A549 (cell line): ENCODE results near the gene PXDN. TPM values are rescaled to one million over a fixed set of nuclear protein-coding genes. Genes with fewer than 3 reads are reported as not detected.

Experiments used
- ATAC-seq, 2 experiments: fragments of 200-7000 bp in 1 of 2; fragments of >200 bp in 1 of 2; cut with Nextera tagmentation in 1 of 2; cut with Tn5 transposase in 1 of 2; 3 replicates each; pipeline versions ENCODE4 v1.8.0 to v1.9.1; 2018 to 2020; ENCODE audit warnings: mild to moderate bottlenecking in 1 of 2, moderate library complexity in 1 of 2
- CTCF ChIA-PET: fragments of 300-600 bp; sonication (Branson Sonifier 250); formaldehyde crosslinking; extraction: SDS; loops from one replicate; lab custom pipeline; 2021; ENCODE audit warnings: antibody characterized with exemption, inconsistent platforms; lab: Yijun Ruan, JAX
- POLR2A ChIA-PET: fragments of 350-600 bp; formaldehyde crosslinking; extraction: SDS; loops from one replicate; lab custom pipeline; 2021; ENCODE audit warnings: antibody characterized with exemption, inconsistent platforms; lab: Yijun Ruan, JAX
- DNase-seq, 2 experiments: peaks; one replicate each; pipeline versions ENCODE4 v3.0.0 to v3.0.0-alpha.2; 2011 to 2016; ENCODE audit warnings: low read depth in 1 of 2, low spot score in 1 of 2
- FAIRE-seq: peaks from 2 replicates; lab custom pipeline; 2011; peaks lifted over from hg19 to GRCh38; lab: Jason Lieb, UNC
- H3K27ac ChIP-seq, 2 experiments: fragments of >200 bp; sonication (Bioruptor Twin); formaldehyde crosslinking; 3 replicates each; pipeline ENCODE4 v1.5.1; 2016 to 2017
- H3K4me1 ChIP-seq: fragments of >200 bp; sonication (Bioruptor Twin); formaldehyde crosslinking; 3 replicates; pipeline ENCODE4 v1.6.1; 2016
- H3K4me2 ChIP-seq: fragments of >200 bp; sonication (Bioruptor Twin); formaldehyde crosslinking; 3 replicates; pipeline ENCODE4 v1.6.1; 2016
- H3K4me3 ChIP-seq: fragments of >200 bp; sonication (Bioruptor Twin); formaldehyde crosslinking; 3 replicates; pipeline ENCODE4 v1.5.1; 2016
- H3K9me3 ChIP-seq: fragments of >200 bp; sonication (Bioruptor Twin); formaldehyde crosslinking; 3 replicates; pipeline ENCODE4 v1.6.1; 2016
- ATOH8 ChIP-seq: fragments of 250-450 bp; sonication (Bioruptor Pico); IDR thresholded peaks from 2 replicates; pipeline ENCODE4 v1.5.0; 2020; ENCODE audit warnings: low read depth, mild to moderate bottlenecking, moderate library complexity
- CTCF ChIP-seq: fragments of >200 bp; sonication (Bioruptor Twin); formaldehyde crosslinking; IDR thresholded peaks from 3 replicates; pipeline ENCODE4 v1.5.1; 2016
- EHF ChIP-seq: fragments of 250-450 bp; sonication (Bioruptor Pico); IDR thresholded peaks from 2 replicates; pipeline ENCODE4 v1.5.0; 2020; ENCODE audit warnings: mild to moderate bottlenecking
- EHMT2 ChIP-seq: fragments of 200-600 bp; sonication (generic); IDR thresholded peaks from 2 replicates; pipeline ENCODE4 v1.6.1; 2016; ENCODE audit warnings: antibody characterized with exemption, low read depth, mild to moderate bottlenecking, moderate library complexity
- ELK1 ChIP-seq: fragments of 150-350 bp; IDR thresholded peaks from 2 replicates; pipeline ENCODE4 v1.6.1; 2014; ENCODE audit warnings: low read depth, mild to moderate bottlenecking, low read length
- EP300 ChIP-seq, 2 experiments: fragments of >200 bp; sonication (Bioruptor Twin); formaldehyde crosslinking; IDR thresholded peaks; 2 replicates in 1 of 2; 3 replicates in 1 of 2; pipeline ENCODE4 v1.6.1; 2016 to 2017
- GATA3 ChIP-seq: IDR thresholded peaks from 2 replicates; pipeline ENCODE4 v1.6.1; 2012; ENCODE audit warnings: borderline replicate concordance
- HEYL ChIP-seq: fragments of 250-450 bp; sonication (Bioruptor Pico); IDR thresholded peaks from 2 replicates; pipeline ENCODE4 v1.8.0; 2021; ENCODE audit warnings: mild to moderate bottlenecking, moderate library complexity
- HMGXB4 ChIP-seq: fragments of 250-450 bp; sonication (Bioruptor Pico); IDR thresholded peaks from 2 replicates; pipeline ENCODE4 v1.5.0; 2021; ENCODE audit warnings: mild to moderate bottlenecking, moderate library complexity, borderline replicate concordance
- HOXA7 ChIP-seq: fragments of 250-450 bp; sonication (Bioruptor Pico); IDR thresholded peaks from 2 replicates; pipeline ENCODE4 v1.5.0; 2020; ENCODE audit warnings: mild to moderate bottlenecking, moderate library complexity
- JUNB ChIP-seq: fragments of >200 bp; sonication (Bioruptor Twin); formaldehyde crosslinking; IDR thresholded peaks from 2 replicates; pipeline ENCODE4 v1.6.1; 2016
- KDM1A ChIP-seq: fragments of 200-600 bp; sonication (generic); IDR thresholded peaks from 2 replicates; pipeline ENCODE4 v1.6.1; 2016; ENCODE audit warnings: low read depth, mild to moderate bottlenecking
- MAX ChIP-seq: IDR thresholded peaks from 2 replicates; pipeline ENCODE4 v1.6.1; 2012
- MYC ChIP-seq: IDR thresholded peaks from 2 replicates; pipeline ENCODE4 v1.6.1; 2012; ENCODE audit warnings: mild to moderate bottlenecking, inconsistent platforms, low read length, improper control_type of control experiment, borderline replicate concordance
- PBX3 ChIP-seq: IDR thresholded peaks from 2 replicates; pipeline ENCODE4 v1.6.1; 2012
- POLR2A ChIP-seq: IDR thresholded peaks from 2 replicates; pipeline ENCODE4 v1.6.1; 2012; ENCODE audit warnings: mild to moderate bottlenecking, low read length
- POLR2AphosphoS2 ChIP-seq: conservative IDR thresholded peaks from 2 replicates; pipeline ENCODE4 v1.6.1; 2012; ENCODE audit warnings: low read length, improper control_type of control experiment, inconsistent platforms
- RARB ChIP-seq: fragments of 250-450 bp; sonication (Bioruptor Pico); IDR thresholded peaks from 2 replicates; pipeline ENCODE4 v1.8.0; 2021; ENCODE audit warnings: mild to moderate bottlenecking, moderate library complexity
- RCOR1 ChIP-seq: fragments of 150-350 bp; IDR thresholded peaks from 2 replicates; pipeline ENCODE4 v1.6.1; 2014; ENCODE audit warnings: antibody characterized with exemption, low read length, low read depth
- SREBF2 ChIP-seq: fragments of 450-650 bp; IDR thresholded peaks from 2 replicates; pipeline ENCODE4 v1.6.1; 2014; ENCODE audit warnings: mild to moderate bottlenecking, moderate library complexity
- WGBS: methylation state at CpG from one replicate; pipeline ENCODE4 v1.1.6; 2017; ENCODE audit errors: missing lambda C conversion rate; 5-methylcytosine and 5-hydroxymethylcytosine counted together
- polyA plus RNA-seq, 4 experiments: library from polyadenylated mRNA; depleted of rRNA in 3 of 4; stranded (reverse); fragments of >200 nt; fragmentation: RNase III in 1 of 4; extraction: RNeasy Plus Mini Kit Qiagen cat#74134 plus additional on column Dnase treatment in 1 of 4; gene quantifications; 2 replicates in 3 of 4; 3 replicates in 1 of 4; pipeline ENCODE4 v1.2.3, GENCODE V29; 2011 to 2017

The PXDN gene
- polyA plus RNA-seq, 2 of the 4 experiments (the other 2 are of a cell fraction): 3.7 to 7.3 TPM

- TF ChIP-seq KDM1A: no peak
Observed at GRCh38 chr2:1614564-1614963, 129.8 kb downstream of the PXDN start (continued).

- H3K27ac ChIP-seq: no peak overlapping the region; a peak in 1 of 6 replicates
- no peak for TF ChIP-seq SREBF2
- TF ChIP-seq POLR2AphosphoS2: no peak
- no peak for TF ChIP-seq EHMT2
- TF ChIP-seq GATA3: no peak
- no peak for TF ChIP-seq ELK1
- no peak for TF ChIP-seq HEYL (CRISPR knock-in tag)
- no peak for TF ChIP-seq EHF
- no peak for TF ChIP-seq RARB (CRISPR knock-in tag)
- no peak for TF ChIP-seq POLR2A
- TF ChIP-seq HMGXB4 (CRISPR knock-in tag): no peak
- TF ChIP-seq RCOR1: no peak
- no peak for TF ChIP-seq JUNB
- TF ChIP-seq PBX3: no peak
- no peak for TF ChIP-seq MYC
- no peak for DNase-seq
- WGBS: 22% methylated on average over 7 of the region's 7 CpGs
- POLR2A ChIA-PET: no interaction called here
- H3K9me3 ChIP-seq: no peaks in the 10 kb centered on the region
- FAIRE-seq: no peak
- H3K4me2 ChIP-seq: no peak overlapping the region
- no peaks in the 10 kb centered on the region for H3K4me1 ChIP-seq
- ATAC-seq: peak in 1 of 2 experiments; percentile 32; a peak in 2 of 6 replicates
- H3K4me3 ChIP-seq: no peak overlapping the region
- CTCF ChIA-PET: interaction anchor here (1.0 kb wide), 1 partner anchor 203 kb away, joined by 3 read pairs; no protein-coding TSS in a partner anchor
Observed at GRCh38 chr2:1613731-1614354, 130.5 kb downstream of the PXDN start.

GRCh38 chr2:1613078-1613445 lies 131.3 kb downstream of the PXDN start:
- FAIRE-seq: no peak
- no peak for ATAC-seq
- no peaks in the 10 kb centered on the region for H3K9me3 ChIP-seq
- no peak overlapping the region; a peak in 1 of 6 replicates for H3K27ac ChIP-seq
- no peaks in the 10 kb centered on the region for H3K4me1 ChIP-seq
- WGBS: 52% methylated on average over 9 of the region's 9 CpGs
- CTCF ChIA-PET: interaction anchor here (1.0 kb wide), 1 partner anchor 204 kb away, joined by 3 read pairs; no protein-coding TSS in a partner anchor
- TF ChIP-seq MYC: no peak
- TF ChIP-seq HOXA7: no peak
- TF ChIP-seq EHMT2: no peak
- TF ChIP-seq MAX: no peak
- TF ChIP-seq EP300 (IDR thresholded peaks at IDR 0.05): no peak
- no peak for TF ChIP-seq CTCF
- no peak for TF ChIP-seq ATOH8 (CRISPR knock-in tag)
- TF ChIP-seq, all 56 proteins: peak for 0
- Histone ChIP-seq H3K4me3 (no peak overlapping the region), H3K4me2 (no peak overlapping the region)
- POLR2A ChIA-PET: no interaction called here
- no peak for DNase-seq
